ENCODE measurements around the gene DUSP22.

The DUSP22 gene

DNA sequence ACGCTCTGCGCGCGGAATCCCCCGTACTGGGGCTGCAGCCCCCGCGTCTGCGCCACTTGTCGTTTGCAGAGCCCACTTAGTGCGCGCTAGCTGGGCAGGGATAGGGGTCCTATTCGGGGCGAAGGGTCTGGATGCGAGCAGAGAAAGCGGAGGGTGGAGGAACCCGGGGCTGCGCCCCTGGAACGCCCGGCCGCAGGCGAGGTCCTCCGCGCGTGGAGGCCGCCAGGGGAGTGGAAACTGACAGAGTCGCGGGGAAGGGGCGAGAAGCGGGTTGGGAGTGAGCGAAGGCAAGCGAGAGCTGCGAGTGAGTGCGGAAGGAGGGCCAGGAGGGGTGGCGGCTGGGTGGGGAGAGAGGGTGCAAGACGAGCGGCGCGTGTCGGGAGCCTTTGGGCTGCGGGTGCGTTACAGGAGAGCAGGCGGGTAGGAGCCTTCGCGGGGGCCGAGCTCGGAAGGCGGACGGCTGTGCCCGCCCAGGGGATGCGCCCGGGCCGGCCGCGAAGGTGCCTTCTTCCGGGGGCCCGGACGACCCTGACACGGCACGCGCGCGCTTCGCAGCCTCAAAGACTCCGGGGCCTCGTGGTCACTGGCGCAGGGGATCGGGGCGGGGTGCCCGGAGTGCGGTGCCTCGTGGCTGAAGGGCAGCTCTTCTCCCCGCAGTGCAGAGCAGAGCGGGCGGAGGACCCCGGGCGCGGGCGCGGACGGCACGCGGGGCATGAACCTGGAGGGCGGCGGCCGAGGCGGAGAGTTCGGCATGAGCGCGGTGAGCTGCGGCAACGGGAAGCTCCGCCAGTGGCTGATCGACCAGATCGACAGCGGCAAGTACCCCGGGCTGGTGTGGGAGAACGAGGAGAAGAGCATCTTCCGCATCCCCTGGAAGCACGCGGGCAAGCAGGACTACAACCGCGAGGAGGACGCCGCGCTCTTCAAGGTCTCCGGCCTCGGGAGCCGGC lies 100.4 kb downstream of the DUSP22 start:
- peak overlapping the region; percentile 100 for H3K9ac ChIP-seq (ENCODE audit: low read length)
- peak overlapping the region; percentile 96 for H3K4me3 ChIP-seq (ENCODE audit: low read length)
- peaks cover 52% of the 10 kb centered on the region for H3K4me1 ChIP-seq (ENCODE audit: low read length)
- peak overlapping the region; percentile 95 for H3K27ac ChIP-seq (ENCODE audit: low read length)
- H3K9me3 ChIP-seq (ENCODE audit: insufficient read depth, low read length): no peaks in the 10 kb centered on the region
- H3K36me3 ChIP-seq (replicated peaks; ENCODE audit: low read depth, low read length): peaks cover 56% of the 10 kb centered on the region
- peak overlapping the region; percentile 92 for H3K4me2 ChIP-seq (ENCODE audit: low read length)
- H3K79me2 ChIP-seq (ENCODE audit: low read length): peaks cover 79% of the 10 kb centered on the region
- peaks cover 58% of the 10 kb centered on the region for H4K20me1 ChIP-seq (ENCODE audit: insufficient read depth, low read length)
- H2AFZ ChIP-seq (ENCODE audit: low read depth, low read length): no peak overlapping the region
- TF ChIP-seq CTCF (IDR thresholded peaks at IDR 0.05; ENCODE audit: low read depth, low read length) (no peak), EZH2phosphoT487 (IDR thresholded peaks at IDR 0.05; ENCODE audit: low read depth) (no peak)
- no peaks in the 10 kb centered on the region for H3K27me3 ChIP-seq (ENCODE audit: low read depth, low read length)

GRCh38 chr6:393391-394221 lies 101.3 kb downstream of the DUSP22 start:
- H3K27me3 ChIP-seq (ENCODE audit: low read depth, low read length): no peaks in the 10 kb centered on the region
- H3K9ac ChIP-seq (ENCODE audit: low read length): peak overlapping the region; percentile 100
- H3K79me2 ChIP-seq (ENCODE audit: low read length): peaks cover 88% of the 10 kb centered on the region
- peak overlapping the region; percentile 92 for H3K4me2 ChIP-seq (ENCODE audit: low read length)
- peaks cover 65% of the 10 kb centered on the region for H3K36me3 ChIP-seq (replicated peaks; ENCODE audit: low read depth, low read length)
- H3K4me3 ChIP-seq (ENCODE audit: low read length): peak overlapping the region; percentile 96
- peaks cover 67% of the 10 kb centered on the region for H4K20me1 ChIP-seq (ENCODE audit: insufficient read depth, low read length)
- H3K9me3 ChIP-seq (ENCODE audit: insufficient read depth, low read length): no peaks in the 10 kb centered on the region
- H2AFZ ChIP-seq (ENCODE audit: low read depth, low read length): no peak overlapping the region
- peak overlapping the region; percentile 95 for H3K27ac ChIP-seq (ENCODE audit: low read length)
- H3K4me1 ChIP-seq (ENCODE audit: low read length): peaks cover 52% of the 10 kb centered on the region
- TF ChIP-seq EZH2phosphoT487 (IDR thresholded peaks at IDR 0.05; ENCODE audit: low read depth): no peak

DNA sequence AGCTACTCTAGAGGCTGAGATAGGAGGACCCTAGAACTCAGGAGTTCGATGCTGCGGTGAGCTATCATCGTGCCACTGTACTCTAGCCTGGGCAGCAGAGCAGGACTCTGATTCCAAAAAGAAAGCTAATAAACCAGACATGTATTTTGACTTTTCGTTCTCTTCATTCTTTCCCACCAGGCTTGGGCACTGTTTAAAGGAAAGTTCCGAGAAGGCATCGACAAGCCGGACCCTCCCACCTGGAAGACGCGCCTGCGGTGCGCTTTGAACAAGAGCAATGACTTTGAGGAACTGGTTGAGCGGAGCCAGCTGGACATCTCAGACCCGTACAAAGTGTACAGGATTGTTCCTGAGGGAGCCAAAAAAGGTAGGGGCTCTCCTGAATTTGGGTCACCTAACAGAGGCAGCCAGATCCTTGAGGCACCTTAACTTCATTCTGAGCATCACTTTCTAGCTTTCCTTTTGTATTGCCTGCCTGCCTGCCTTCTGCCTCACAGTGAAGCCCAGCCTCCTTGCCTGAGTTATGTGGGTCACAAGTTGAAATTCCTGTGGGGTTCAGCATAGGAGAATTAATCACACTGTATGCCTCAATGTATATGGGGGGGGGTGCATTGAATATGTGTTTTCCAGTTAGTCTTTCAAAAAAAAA lies 102.5 kb downstream of the DUSP22 start:
- H3K4me2 ChIP-seq (ENCODE audit: low read length): peak overlapping the region; percentile 92
- H3K9ac ChIP-seq (ENCODE audit: low read length): peak overlapping the region; percentile 100
- peak overlapping the region; percentile 96 for H3K4me3 ChIP-seq (ENCODE audit: low read length)
- H3K9me3 ChIP-seq (ENCODE audit: insufficient read depth, low read length): no peaks in the 10 kb centered on the region
- no peak overlapping the region for H2AFZ ChIP-seq (ENCODE audit: low read depth, low read length)
- peaks cover 79% of the 10 kb centered on the region for H4K20me1 ChIP-seq (ENCODE audit: insufficient read depth, low read length)
- H3K79me2 ChIP-seq (ENCODE audit: low read length): peaks cover 99% of the 10 kb centered on the region
- H3K4me1 ChIP-seq (ENCODE audit: low read length): peaks cover 53% of the 10 kb centered on the region
- H3K27ac ChIP-seq (ENCODE audit: low read length): peak overlapping the region; percentile 95
- H3K27me3 ChIP-seq (ENCODE audit: low read depth, low read length): no peaks in the 10 kb centered on the region
- TF ChIP-seq EZH2phosphoT487 (IDR thresholded peaks at IDR 0.05; ENCODE audit: low read depth) (no peak), CTCF (IDR thresholded peaks at IDR 0.05; ENCODE audit: low read depth, low read length) (no peak)
- peaks cover 77% of the 10 kb centered on the region for H3K36me3 ChIP-seq (replicated peaks; ENCODE audit: low read depth, low read length)

DNA sequence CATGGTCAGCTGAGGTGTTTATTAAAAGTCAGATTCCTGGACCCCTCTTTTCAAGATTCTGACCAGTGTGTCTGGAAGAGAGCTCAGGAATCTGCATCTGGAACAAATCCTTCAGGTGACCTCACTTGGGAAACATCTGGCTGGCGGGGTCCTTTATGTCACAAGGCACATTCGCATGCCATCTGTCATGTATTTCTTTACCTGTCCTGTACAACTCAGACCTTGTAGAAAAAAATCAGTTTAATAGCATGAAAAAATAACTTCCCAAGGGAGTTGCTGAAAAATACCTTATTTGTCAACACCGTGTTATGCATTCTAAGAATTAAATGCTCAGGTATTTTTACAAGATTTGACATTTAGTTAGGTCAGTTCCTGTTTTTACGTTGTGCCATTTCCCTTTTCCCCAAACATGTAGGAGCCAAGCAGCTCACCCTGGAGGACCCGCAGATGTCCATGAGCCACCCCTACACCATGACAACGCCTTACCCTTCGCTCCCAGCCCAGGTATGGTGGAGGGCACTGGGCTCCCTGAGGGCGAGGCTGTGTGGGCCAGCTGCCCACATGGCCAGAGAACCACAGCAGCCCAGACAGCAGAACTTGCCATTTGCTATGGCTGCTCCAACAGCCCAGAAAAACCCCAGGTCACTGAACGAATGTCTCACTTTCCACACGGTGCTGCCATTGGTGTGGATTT lies 103.3 kb downstream of the DUSP22 start:
- Histone ChIP-seq H3K27ac (ENCODE audit: low read length) (peak overlapping the region; percentile 95), H3K4me2 (ENCODE audit: low read length) (peak overlapping the region; percentile 92)

More for the DNA sequence above, 103.3 kb downstream of the DUSP22 start:
- Histone ChIP-seq H3K27me3 (ENCODE audit: low read depth, low read length) (no peaks in the 10 kb centered on the region), H2AFZ (ENCODE audit: low read depth, low read length) (no peak overlapping the region), H3K4me1 (ENCODE audit: low read length) (peaks cover 53% of the 10 kb centered on the region), H3K4me3 (ENCODE audit: low read length) (peak overlapping the region; percentile 96), H3K79me2 (ENCODE audit: low read length) (peaks cover 99% of the 10 kb centered on the region), H3K9me3 (ENCODE audit: insufficient read depth, low read length) (no peaks in the 10 kb centered on the region), H3K9ac (ENCODE audit: low read length) (peak overlapping the region; percentile 100), H3K36me3 (replicated peaks; ENCODE audit: low read depth, low read length) (peaks cover 84% of the 10 kb centered on the region), H4K20me1 (ENCODE audit: insufficient read depth, low read length) (peaks cover 86% of the 10 kb centered on the region)
- no peak for TF ChIP-seq EZH2phosphoT487 (IDR thresholded peaks at IDR 0.05; ENCODE audit: low read depth)
- no peak for TF ChIP-seq CTCF (IDR thresholded peaks at IDR 0.05; ENCODE audit: low read depth, low read length)
